GM20431 (cell line): ENCODE data around the gene PFDN5.

Experiments
- in situ Hi-C: fragments of 300-500 bp; cut with MseI, MboI; formaldehyde crosslinking; loops from one replicate; pipeline ENCODE4 v1.15.0; 2020; ENCODE audit warnings: low sequenced_read_pairs; ENCODE audit not compliant: unreplicated experiment

The PFDN5 gene

DNA sequence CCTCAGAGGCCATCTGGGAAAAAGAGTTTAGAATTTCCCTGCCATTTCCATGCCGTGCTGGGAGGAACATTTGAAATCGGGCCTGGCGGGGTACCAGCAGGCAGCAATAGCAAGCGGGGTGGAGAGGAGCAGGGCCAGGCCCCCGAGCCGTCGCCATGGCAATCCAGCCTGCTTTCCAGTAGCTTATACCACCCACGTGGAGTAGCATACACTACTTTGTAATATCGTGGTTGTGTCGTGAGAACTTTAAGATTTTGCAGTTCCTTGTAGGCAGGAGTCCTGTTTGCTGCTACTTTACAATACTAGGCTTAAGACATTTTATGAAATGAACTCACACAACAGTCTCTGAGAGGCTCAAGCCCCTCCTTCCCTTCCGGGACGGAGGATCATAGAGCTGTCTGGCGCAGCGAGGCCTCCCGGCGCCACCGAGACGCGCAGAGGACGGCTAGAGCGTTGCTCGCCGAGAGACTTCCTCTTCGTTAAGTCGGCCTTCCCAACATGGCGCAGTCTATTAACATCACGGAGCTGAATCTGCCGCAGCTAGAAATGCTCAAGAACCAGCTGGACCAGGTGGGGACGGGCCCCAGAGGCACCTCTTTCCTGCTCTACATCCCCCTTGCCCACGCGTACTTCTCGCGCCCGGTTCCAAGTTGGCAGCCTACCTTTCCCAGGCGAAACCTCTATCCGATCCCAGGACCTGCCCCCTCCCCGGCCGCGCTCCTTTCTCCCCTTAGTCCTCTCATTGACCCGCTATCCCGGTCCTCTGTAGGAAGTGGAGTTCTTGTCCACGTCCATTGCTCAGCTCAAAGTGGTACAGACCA, at the start of gene PFDN5:
TSS of gene PFDN5 (plus strand) at position 473 of the 821 bp plus-strand sequence. CDS start at position 499, 26 bp downstream.
- in situ Hi-C loops: no loop called here

DNA sequence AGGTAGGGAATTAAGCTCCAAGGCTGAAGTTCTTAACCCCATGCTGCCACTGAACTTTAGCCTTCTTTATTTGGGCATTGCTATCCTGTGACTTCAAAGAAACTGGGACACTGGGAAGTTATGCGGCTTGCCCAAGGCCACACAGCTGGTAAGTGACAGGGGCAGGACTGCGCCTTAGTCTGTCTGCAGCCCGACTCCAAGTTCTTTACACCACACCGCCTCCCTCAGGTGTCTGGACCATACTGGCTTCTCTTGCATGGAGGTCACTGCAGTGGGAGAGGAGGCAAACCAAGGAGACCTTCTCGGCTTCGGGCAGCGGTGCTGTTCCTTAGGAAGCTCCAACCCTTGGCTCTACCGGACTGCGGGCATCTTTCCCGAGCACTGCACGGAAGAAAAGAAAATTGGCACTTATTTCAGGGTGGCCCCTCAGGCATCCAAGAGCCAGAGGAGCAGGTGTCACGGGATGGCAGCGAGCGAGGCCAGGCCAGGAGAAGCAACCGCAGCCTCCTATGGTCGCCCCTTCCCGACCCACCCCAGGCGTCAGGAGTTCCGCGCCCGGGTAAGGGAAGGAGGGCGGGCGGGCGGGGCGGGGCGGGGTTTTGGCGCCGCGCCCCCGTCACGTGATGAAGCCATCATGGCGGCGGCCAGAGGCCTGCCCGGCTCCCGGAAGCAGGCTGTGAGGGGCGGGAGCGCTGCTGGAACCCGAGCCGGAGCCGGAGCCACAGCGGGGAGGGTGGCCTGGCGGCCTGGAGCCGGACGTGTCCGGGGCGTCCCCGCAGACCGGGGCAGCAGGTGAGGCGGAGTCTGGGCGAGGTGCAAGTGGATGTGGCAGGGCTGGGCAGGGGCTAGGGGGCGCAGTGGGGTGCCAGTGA, 43.6 kb upstream of the PFDN5 start:
- in situ Hi-C loops: no loop called here

DNA sequence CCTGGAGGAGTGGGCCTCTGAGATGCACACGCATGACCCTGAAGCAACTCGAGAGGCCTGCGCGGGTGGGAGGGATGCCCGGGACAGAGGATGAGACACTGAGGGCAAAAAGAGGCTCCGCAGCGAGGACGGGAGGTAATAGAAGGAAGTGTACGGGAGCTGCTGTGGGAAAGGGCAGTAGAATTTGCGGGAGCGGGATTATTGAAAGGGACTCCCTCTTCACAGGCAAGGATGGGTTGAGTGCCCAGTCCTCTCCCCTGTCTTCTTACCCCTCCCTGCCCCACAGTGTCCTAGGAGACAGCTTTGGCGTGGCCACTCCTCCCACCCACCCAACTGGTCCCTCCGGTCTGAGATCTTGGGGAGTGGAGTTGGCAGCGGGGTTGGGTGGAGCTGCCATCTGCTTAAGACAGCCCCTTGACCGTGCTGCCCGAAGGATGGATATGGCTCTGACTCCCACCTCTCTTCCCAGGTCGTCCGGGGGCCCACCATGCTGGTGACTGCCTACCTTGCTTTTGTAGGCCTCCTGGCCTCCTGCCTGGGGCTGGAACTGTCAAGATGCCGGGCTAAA, 42.9 kb upstream of the PFDN5 start:
- in situ Hi-C loops: no loop called here

DNA sequence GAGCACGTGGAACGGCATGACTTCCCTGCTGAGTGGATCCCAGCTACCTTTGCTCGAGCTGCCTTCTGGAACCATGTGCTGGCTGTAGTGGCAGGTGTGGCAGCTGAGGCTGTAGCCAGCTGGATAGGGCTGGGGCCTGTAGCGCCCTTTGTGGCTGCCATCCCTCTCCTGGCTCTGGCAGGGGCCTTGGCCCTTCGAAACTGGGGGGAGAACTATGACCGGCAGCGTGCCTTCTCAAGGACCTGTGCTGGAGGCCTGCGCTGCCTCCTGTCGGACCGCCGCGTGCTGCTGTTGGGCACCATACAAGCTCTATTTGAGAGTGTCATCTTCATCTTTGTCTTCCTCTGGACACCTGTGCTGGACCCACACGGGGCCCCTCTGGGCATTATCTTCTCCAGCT, 42.0 kb upstream of the PFDN5 start:
- in situ Hi-C loops: no loop called here

DNA sequence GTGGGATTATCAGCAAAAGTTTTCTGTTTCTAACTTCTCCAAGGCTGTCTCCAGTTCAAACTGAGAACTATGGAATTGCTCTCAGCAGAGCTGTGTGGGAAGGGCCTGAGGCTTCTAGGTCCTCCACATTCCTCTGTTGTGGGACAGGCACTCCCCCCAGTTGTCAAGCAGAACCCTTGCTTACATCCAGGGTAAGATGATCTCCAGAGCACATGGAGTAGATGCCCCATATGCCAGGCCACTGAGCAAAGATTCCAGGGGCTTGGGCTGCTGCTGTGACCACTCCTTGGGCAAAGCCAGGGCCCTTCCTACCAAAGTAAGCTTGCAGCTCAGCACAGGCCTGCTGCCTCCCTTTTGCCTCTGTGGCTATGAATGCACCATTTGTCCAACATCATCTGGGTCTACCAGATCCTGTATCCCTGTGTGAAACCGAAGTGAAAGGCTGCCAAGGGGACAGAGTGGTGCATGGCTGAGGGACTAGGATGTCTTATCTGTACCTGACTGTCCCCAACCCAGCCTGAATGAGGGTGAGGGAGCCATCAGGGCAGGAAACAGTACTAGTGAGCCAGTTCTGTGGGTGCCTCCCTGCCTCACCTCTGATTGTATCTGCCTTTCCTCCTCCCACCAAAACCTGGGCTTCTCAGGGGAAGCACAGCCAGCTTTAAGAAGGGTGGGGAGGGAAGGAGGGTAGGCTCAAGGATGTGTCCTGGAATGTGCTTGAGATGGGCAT, 40.4 kb upstream of the PFDN5 start:
- in situ Hi-C loops: no loop called here

DNA sequence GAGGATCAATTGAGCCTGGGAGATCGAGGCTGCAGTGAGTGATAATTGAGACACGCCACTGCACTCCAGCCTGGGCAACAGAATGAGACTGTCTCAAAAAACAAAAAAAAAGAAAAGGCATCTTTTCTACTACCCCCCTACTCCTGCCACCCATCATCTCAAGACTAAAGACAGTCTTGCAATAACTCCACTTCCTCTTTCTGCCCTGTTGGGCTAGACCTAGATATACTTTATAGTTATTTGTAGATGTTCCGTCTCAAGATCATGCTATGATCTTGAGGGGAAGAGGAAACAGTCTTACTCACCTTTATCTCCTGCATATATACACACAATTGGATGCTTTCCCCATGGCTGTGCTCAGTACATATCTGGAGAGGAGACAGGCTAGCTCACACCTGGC, 39.3 kb upstream of the PFDN5 start:
- in situ Hi-C loops: no loop called here

DNA sequence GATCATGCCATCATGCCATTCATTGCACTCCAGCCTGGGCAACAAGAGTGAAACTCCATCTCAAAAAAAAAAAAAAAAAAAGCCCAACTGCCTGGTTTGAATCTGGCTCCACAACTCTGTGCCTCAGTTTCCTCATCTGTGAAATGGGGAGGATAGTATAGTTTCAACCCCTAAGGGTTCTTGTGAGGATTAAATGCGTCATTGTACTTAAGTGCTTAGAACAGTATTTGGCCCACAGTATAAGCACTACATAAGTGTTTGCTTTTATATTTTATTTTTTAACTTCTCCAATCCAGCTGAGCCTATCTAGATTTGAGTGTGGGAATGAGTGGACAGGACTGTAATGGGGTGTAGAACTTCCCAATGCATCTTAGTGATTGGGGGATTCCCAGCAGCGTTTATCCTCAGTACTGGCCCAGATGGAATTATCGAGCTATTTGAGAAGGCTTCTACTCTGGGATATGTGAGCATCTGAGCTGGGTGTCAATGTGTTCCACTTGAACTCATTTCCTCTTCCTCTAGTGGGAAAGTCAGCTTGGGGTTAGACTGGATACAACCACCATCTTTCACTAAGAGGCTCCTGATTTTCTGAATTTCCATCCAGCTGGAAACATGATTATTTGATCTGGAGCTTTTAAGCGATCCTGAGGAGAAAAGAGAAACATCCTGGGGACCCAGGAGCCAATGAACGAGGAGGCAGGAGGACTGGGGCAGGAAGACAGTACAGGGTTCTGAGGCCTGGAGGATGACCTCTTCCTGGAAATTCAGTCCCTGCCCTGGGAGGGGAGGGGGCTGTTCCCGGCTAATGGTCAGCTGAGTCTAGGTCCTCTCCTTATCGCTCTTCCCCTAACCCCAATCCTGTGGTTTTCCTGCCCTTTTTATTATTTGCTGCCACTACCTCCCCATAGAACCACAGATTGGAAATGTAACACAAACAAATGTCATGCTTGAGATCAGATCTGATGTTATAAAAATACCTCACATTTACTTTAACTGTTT, 36.5 kb upstream of the PFDN5 start:
- in situ Hi-C loops: no loop called here

DNA sequence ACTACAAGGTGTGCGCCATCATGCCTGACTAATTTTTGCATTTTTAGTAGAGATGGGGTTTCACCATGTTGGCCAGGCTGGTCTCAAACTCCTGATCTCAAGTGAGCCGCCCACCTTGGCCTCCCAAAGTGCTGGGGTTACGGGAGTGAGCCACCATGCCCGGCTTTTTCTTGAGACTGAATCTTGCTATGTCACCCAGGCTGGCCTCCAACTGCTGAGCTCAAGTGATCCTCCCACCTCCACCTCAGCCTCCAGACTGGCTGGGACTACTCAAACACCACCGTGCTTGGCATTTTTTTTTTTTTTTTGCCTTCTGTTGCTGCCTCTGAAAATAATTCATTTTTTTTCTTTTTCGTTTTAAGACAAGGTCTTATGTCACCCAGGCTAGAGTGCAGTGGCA, 35.5 kb upstream of the PFDN5 start:
- in situ Hi-C loops: no loop called here

DNA sequence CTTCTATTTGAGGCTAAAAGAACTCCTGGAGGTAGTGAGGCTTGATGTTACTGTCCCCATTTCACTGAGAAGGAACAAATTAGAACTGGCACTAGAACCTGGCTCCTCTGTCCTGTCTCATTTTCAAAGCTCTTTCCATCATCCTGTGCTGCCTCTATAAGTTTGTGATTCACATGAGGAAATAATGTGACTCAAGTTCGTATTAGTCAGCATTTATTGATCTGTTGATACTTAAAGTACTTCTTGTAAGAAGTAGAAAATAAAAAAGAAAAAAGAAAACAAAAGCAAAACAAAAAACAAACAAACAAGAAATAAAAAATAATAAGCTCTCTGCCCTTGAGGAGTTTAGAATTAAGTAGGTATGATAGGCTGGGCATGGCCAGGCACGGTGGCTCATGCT, 29.6 kb upstream of the PFDN5 start:
- in situ Hi-C loops: no loop called here

DNA sequence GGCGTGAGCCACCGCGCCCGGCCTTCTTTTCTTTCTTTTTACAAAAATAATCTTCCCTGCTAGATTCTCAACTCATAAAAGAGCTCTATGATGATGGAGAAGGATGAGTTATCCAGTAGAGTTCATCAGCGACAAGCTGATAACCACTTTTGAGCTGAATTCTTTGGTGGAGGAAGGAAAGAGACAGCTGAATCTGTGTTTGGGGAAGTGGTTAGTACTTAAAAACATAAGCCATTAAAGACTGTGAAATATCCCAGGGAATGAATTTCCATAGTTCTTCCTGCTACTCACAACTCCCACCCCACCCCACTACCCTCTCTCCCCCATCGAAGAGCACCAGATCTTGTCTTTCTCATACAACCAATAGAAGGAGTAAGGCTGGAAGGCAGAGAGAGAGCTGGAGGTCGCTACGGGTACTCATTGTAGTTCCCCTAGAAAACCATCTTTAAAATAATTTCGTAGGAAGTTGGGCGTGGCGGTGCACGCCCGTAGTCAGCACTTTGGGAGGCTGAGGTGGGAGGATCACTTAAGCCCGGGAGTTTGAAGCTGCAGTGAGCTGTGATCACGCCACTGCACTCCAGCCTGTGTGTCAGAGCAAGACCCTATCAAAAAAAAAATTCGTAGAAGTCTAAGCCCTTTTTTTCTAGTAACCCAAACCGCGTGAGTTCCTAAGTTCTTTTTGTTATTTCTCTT, 27.9 kb upstream of the PFDN5 start:
- in situ Hi-C loops: no loop called here

DNA sequence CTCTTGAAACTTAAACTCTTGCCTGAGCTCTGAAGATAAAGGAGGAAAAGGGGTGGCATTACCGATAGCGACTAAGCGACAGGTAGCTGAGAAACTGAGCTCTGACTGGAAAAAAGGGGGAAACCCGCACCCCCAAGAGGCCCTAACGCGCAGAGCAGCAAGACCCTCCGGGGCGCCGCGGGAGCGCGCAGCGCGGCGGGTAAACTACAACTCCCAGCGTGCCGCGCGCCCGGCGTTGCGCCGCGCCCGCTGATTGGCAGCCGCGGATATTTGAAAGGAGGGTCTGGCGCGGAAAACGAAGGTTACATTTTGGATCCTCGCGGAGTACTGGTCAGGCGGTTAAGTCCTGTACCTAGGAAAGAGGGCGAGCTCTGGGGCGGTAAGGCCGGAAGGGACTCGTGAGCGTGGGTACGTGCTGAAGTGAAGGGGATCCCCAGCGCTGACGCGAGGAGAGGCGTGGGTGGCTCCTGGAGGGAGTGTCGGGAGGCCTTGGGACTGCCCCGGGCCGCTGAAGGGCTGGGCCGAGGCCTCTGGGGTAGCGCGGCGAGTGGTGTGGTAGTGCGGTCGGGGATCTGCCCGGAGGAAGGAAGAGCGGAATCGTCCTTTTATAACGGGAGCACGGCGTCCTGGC, 27.2 kb upstream of the PFDN5 start, which contains the start of gene ESPL1:
TSS of gene ESPL1 (plus strand) at position 301 of the 631 bp plus-strand sequence. CDS start 468 bp downstream, outside the sequence.
- in situ Hi-C loops: no loop called here

DNA sequence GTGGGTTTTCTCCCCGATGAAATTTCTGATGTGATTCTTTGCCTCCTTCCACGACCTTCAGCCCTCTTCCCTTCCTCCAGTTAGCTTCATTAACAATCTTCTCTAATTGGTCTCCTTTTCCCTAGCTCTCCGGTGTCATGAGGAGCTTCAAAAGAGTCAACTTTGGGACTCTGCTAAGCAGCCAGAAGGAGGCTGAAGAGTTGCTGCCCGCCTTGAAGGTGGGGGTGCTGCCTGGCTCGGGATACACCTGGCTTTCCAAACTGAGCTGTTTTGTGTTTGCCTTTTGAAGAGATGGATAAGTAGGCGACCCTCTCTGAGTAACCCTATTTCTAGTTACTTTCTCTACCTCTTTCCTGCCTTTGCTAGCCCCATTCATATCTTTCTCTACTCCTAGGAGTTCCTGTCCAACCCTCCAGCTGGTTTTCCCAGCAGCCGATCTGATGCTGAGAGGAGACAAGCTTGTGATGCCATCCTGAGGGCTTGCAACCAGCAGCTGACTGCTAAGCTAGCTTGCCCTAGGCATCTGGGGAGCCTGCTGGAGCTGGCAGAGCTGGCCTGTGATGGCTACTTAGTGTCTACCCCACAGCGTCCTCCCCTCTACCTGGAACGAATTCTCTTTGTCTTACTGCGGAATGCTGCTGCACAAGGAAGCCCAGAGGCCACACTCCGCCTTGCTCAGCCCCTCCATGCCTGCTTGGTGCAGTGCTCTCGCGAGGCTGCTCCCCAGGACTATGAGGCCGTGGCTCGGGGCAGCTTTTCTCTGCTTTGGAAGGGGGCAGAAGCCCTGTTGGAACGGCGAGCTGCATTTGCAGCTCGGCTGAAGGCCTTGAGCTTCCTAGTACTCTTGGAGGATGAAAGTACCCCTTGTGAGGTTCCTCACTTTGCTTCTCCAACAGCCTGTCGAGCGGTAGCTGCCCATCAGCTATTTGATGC, 26.4 kb upstream of the PFDN5 start:
- in situ Hi-C loops: no loop called here

DNA sequence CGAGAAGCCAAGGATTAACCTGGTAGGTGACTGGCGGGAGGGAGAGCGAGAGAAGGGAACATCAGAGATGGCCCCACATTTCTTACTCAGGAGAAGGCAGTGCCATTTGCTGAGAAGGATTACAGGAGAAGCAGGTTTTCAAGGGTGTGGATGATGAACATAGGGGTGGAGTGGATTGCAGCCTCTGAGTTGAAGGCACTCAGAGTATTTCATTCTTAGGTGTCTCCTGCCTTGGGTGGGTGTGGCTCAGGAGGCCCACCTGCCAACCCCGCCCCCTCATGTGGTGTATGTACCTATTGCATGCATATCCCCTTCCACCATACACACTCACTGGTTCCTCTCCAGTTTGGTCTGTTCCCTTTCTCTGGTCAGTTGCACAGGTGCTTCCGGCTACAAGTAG, 20.9 kb upstream of the PFDN5 start:
- in situ Hi-C loops: no loop called here

DNA sequence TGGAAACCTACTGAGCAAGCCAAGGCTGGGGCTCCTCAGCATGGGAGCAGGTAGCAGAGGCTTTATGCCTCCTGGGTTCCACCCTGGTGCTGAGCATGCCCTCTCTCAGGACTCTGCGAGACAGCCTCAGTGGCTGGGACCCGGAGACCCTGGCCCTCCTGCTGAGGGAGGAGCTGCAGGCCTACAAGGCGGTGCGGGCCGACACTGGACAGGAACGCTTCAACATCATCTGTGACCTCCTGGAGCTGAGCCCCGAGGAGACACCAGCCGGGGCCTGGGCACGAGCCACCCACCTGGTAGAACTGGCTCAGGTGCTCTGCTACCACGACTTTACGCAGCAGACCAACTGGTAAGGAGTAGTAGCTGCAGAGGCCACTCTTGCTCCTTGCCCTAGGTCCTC, 18.8 kb upstream of the PFDN5 start:
- in situ Hi-C loops: no loop called here

DNA sequence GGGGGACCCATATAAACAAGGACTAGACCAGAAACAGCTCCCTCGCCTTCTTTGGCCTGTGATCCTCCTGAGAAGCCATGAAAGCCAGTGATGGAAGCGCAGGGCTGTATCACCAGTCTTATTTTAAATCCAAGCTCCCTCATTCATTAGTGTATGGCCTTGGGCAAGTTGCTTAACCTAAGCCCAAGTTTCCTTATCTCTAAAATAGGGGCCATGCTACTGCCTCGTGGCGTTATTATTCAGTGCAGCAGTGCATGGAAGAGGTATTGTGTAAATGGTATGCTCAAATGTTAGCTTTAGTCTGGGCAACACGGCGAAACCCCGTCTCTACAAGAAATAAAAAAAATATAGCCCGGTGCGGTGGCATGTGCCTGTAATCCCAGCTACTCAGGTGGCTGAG, 17.4 kb upstream of the PFDN5 start:
- in situ Hi-C loops: no loop called here

DNA sequence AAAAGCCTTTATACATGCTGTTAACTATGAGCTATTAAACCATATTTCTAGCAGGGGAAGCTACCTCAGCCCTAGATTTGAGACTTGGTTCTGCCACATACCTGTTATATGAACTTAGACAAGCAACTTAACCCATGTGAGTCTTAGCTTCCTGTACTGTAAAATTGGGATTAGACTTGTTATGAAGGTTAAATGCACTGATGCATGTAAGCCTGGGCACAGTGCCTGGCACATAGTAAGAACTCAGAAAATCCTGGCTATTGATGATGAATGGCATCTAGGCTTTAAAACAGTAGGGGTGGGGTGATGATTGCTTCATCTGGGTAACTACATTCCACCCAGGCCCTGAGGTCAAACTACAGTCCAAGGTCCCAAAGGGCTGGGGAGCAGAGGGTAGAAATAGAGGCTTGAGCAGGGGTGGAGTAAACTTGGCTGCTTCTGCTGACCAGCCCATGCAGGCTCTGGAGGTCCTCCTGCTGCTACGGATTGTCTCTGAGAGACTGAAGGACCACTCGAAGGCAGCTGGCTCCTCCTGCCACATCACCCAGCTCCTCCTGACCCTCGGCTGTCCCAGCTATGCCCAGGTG, 16.0 kb upstream of the PFDN5 start:
- in situ Hi-C loops: no loop called here
